ENCODE data around the gene OLA1.

OLA1 gene

GRCh38 chr2:174138161-174138560 is 110.2 kb downstream of the OLA1 start:
- TF ChIP-seq GATA2 (IDR thresholded peaks at IDR 0.05; ENCODE audit: low read depth, low read length), result no peak
- TF ChIP-seq GATA3 (IDR thresholded peaks at IDR 0.05; ENCODE audit: low read depth, low read length), result no peak

GRCh38 chr2:174135981-174136380 is 112.4 kb downstream of the OLA1 start:
- TF ChIP-seq GATA2 (IDR thresholded peaks at IDR 0.05; ENCODE audit: low read depth, low read length) (no peak), GATA3 (IDR thresholded peaks at IDR 0.05; ENCODE audit: low read depth, low read length) (no peak)

- TF ChIP-seq GATA3 (IDR thresholded peaks at IDR 0.05; ENCODE audit: low read depth, low read length) (no peak), GATA2 (IDR thresholded peaks at IDR 0.05; ENCODE audit: low read depth, low read length) (no peak)
Measured at GRCh38 chr2:174125090-174125489, 123.2 kb downstream of the OLA1 start.

GRCh38 chr2:174124181-174124580 is 124.2 kb downstream of the OLA1 start:
- TF ChIP-seq GATA3 (IDR thresholded peaks at IDR 0.05; ENCODE audit: low read depth, low read length) (no peak), GATA2 (IDR thresholded peaks at IDR 0.05; ENCODE audit: low read depth, low read length) (no peak)

- TF ChIP-seq GATA3 (IDR thresholded peaks at IDR 0.05; ENCODE audit: low read depth, low read length), result no peak
- no peak for TF ChIP-seq GATA2 (IDR thresholded peaks at IDR 0.05; ENCODE audit: low read depth, low read length)
Measured at GRCh38 chr2:174122185-174122584, 126.1 kb downstream of the OLA1 start.

GRCh38 chr2:174121612-174122011 is 126.7 kb downstream of the OLA1 start:
- TF ChIP-seq GATA3 (IDR thresholded peaks at IDR 0.05; ENCODE audit: low read depth, low read length) (no peak), GATA2 (IDR thresholded peaks at IDR 0.05; ENCODE audit: low read depth, low read length) (no peak)

- TF ChIP-seq GATA3 (IDR thresholded peaks at IDR 0.05; ENCODE audit: low read depth, low read length) (no peak), GATA2 (IDR thresholded peaks at IDR 0.05; ENCODE audit: low read depth, low read length) (no peak)
Measured at GRCh38 chr2:174121175-174121574, 127.2 kb downstream of the OLA1 start.

GRCh38 chr2:174120346-174120745 is 128.0 kb downstream of the OLA1 start:
- TF ChIP-seq GATA2 (IDR thresholded peaks at IDR 0.05; ENCODE audit: low read depth, low read length) (no peak), GATA3 (IDR thresholded peaks at IDR 0.05; ENCODE audit: low read depth, low read length) (no peak)

GRCh38 chr2:174117951-174118930 is 130.1 kb downstream of the OLA1 start:
- TF ChIP-seq GATA2 (IDR thresholded peaks at IDR 0.05; ENCODE audit: low read depth, low read length) (no peak), GATA3 (IDR thresholded peaks at IDR 0.05; ENCODE audit: low read depth, low read length) (no peak)

GRCh38 chr2:174112073-174112472 is 136.3 kb downstream of the OLA1 start:
- TF ChIP-seq GATA2 (IDR thresholded peaks at IDR 0.05; ENCODE audit: low read depth, low read length), result no peak
- TF ChIP-seq GATA3 (IDR thresholded peaks at IDR 0.05; ENCODE audit: low read depth, low read length), result no peak

- no peak for TF ChIP-seq GATA2 (IDR thresholded peaks at IDR 0.05; ENCODE audit: low read depth, low read length)
- TF ChIP-seq GATA3 (IDR thresholded peaks at IDR 0.05; ENCODE audit: low read depth, low read length), result no peak
Measured at GRCh38 chr2:174108579-174108978, 139.8 kb downstream of the OLA1 start.

- TF ChIP-seq GATA2 (IDR thresholded peaks at IDR 0.05; ENCODE audit: low read depth, low read length) (no peak), GATA3 (IDR thresholded peaks at IDR 0.05; ENCODE audit: low read depth, low read length) (no peak)
Measured at GRCh38 chr2:174106736-174107135, 141.6 kb downstream of the OLA1 start.

GRCh38 chr2:174094542-174094941 is 153.8 kb downstream of the OLA1 start:
- no peak for TF ChIP-seq GATA3 (IDR thresholded peaks at IDR 0.05; ENCODE audit: low read depth, low read length)
- no peak for TF ChIP-seq GATA2 (IDR thresholded peaks at IDR 0.05; ENCODE audit: low read depth, low read length)

- no peak for TF ChIP-seq GATA3 (IDR thresholded peaks at IDR 0.05; ENCODE audit: low read depth, low read length)
- no peak for TF ChIP-seq GATA2 (IDR thresholded peaks at IDR 0.05; ENCODE audit: low read depth, low read length)
Measured at GRCh38 chr2:174090476-174090875, 157.9 kb downstream of the OLA1 start.
